H9 (cell line): ENCODE results near the gene SEH1L. TPM values are rescaled to one million over a fixed set of nuclear protein-coding genes. Genes with fewer than 3 reads are reported as not detected.

Experiments used
- DNase-seq: peaks from one replicate; pipeline ENCODE4 v3.0.0-alpha.2; 2017
- H2AFZ ChIP-seq: one replicate; pipeline ENCODE4 v1.6.1; 2013; ENCODE audit warnings: mild to moderate bottlenecking, low read length, control low read depth, moderate library complexity
- H2AK5ac ChIP-seq: 2 replicates; pipeline ENCODE4 v1.6.1; 2013; ENCODE audit warnings: low read length, control low read depth, mixed read lengths; ENCODE audit not compliant: insufficient read length
- H2BK120ac ChIP-seq: one replicate; pipeline ENCODE4 v1.6.1; 2013; ENCODE audit warnings: low read depth, mild to moderate bottlenecking, low read length, control low read depth, inconsistent platforms; ENCODE audit not compliant: poor library complexity, severe bottlenecking
- H2BK12ac ChIP-seq: 2 replicates; pipeline ENCODE4 v1.6.1; 2013; ENCODE audit warnings: low read length, control low read depth, mixed read lengths, low read depth; ENCODE audit not compliant: insufficient read length
- H2BK15ac ChIP-seq: 2 replicates; pipeline ENCODE4 v1.6.1; 2013; ENCODE audit warnings: low read depth, low read length, control low read depth
- H2BK20ac ChIP-seq: one replicate; pipeline ENCODE4 v1.6.1; 2013; ENCODE audit warnings: low read depth, mild to moderate bottlenecking, low read length, control low read depth, inconsistent platforms; ENCODE audit not compliant: poor library complexity, severe bottlenecking
- H2BK5ac ChIP-seq: 2 replicates; pipeline ENCODE4 v1.6.1; 2013; ENCODE audit warnings: low read length, control low read depth, mixed read lengths; ENCODE audit not compliant: insufficient read length
- H3K14ac ChIP-seq: 2 replicates; pipeline ENCODE4 v1.6.1; 2013; ENCODE audit warnings: low read length, control low read depth; ENCODE audit not compliant: insufficient read depth
- H3K18ac ChIP-seq: 2 replicates; pipeline ENCODE4 v1.6.1; 2013; ENCODE audit warnings: low read depth, mild to moderate bottlenecking, mixed read lengths, low read length, control low read depth; ENCODE audit not compliant: insufficient read length
- H3K23ac ChIP-seq: 2 replicates; pipeline ENCODE4 v1.6.1; 2013; ENCODE audit warnings: low read length, control low read depth, mixed read lengths, low read depth; ENCODE audit not compliant: insufficient read length
- H3K23me2 ChIP-seq: 2 replicates; pipeline ENCODE4 v1.6.1; 2013; ENCODE audit warnings: low read depth, mild to moderate bottlenecking, mixed read lengths, low read length, control low read depth; ENCODE audit not compliant: insufficient read length, poor library complexity, severe bottlenecking
- H3K27ac ChIP-seq: 2 replicates; pipeline ENCODE4 v1.5.1; 2013; ENCODE audit warnings: low read length, control low read depth, mixed read lengths, low read depth; ENCODE audit not compliant: insufficient read length
- H3K27me3 ChIP-seq: 2 replicates; pipeline ENCODE4 v1.6.1; 2013; ENCODE audit warnings: low read length, control low read depth, inconsistent platforms; ENCODE audit not compliant: insufficient read depth
- H3K4ac ChIP-seq: 2 replicates; pipeline ENCODE4 v1.6.1; 2013; ENCODE audit warnings: low read depth, mild to moderate bottlenecking, control low read depth, inconsistent platforms, low read length, moderate library complexity
- H3K4me1 ChIP-seq: 2 replicates; pipeline ENCODE4 v1.6.1; 2013; ENCODE audit warnings: low read length, control low read depth, inconsistent platforms; ENCODE audit not compliant: insufficient read depth
- H3K4me2 ChIP-seq: 2 replicates; pipeline ENCODE4 v1.6.1; 2013; ENCODE audit warnings: low read length, control low read depth, mixed read lengths; ENCODE audit not compliant: insufficient read length, insufficient read depth
- H3K56ac ChIP-seq: 2 replicates; pipeline ENCODE4 v1.6.1; 2013; ENCODE audit warnings: low read depth, mild to moderate bottlenecking, mixed read lengths, low read length, control low read depth; ENCODE audit not compliant: insufficient read length
- H3K79me1 ChIP-seq: 2 replicates; pipeline ENCODE4 v1.6.1; 2013; ENCODE audit warnings: low read depth, mild to moderate bottlenecking, moderate library complexity, low read length, control low read depth, inconsistent platforms; ENCODE audit not compliant: insufficient read depth, poor library complexity, severe bottlenecking
- H3K79me2 ChIP-seq: 2 replicates; pipeline ENCODE4 v1.6.1; 2013; ENCODE audit warnings: low read length, control low read depth, inconsistent platforms; ENCODE audit not compliant: insufficient read depth
- H3K9ac ChIP-seq: 2 replicates; pipeline ENCODE4 v1.6.1; 2013; ENCODE audit warnings: low read length, control low read depth, mixed read lengths; ENCODE audit not compliant: insufficient read length; ENCODE audit errors: extremely low read depth
- H3K9me3 ChIP-seq: one replicate; pipeline ENCODE4 v1.6.1; 2013; ENCODE audit warnings: low read depth, low read length, inconsistent platforms; ENCODE audit not compliant: control insufficient read depth
- H3T11ph ChIP-seq: one replicate; pipeline ENCODE4 v1.6.1; 2013; ENCODE audit warnings: mild to moderate bottlenecking, low read length, control low read depth, inconsistent platforms
- H4K20me1 ChIP-seq: one replicate; pipeline ENCODE4 v1.6.1; 2013; ENCODE audit not compliant: control insufficient read depth, insufficient read length, insufficient read depth
- H4K5ac ChIP-seq: 2 replicates; pipeline ENCODE4 v1.6.1; 2013; ENCODE audit warnings: low read depth, mild to moderate bottlenecking, mixed read lengths, low read length, control low read depth; ENCODE audit not compliant: insufficient read length
- H4K8ac ChIP-seq: replicated peaks from 2 replicates; pipeline ENCODE4 v1.6.1; 2013; ENCODE audit warnings: low read length, control low read depth, mixed read lengths, low read depth; ENCODE audit not compliant: insufficient read length
- H4K91ac ChIP-seq: 2 replicates; pipeline ENCODE4 v1.6.1; 2013; ENCODE audit warnings: low read depth, mild to moderate bottlenecking, moderate library complexity, mixed read lengths, low read length, control low read depth; ENCODE audit not compliant: insufficient read length
- H3K27ac Mint-ChIP-seq, 3 experiments: 2 replicates in 2 of 3; 3 replicates in 1 of 3; pipeline ENCODE4 v1.8.0; 2020 to 2021; ENCODE audit warnings: mixed read lengths in 3 of 3, mild to moderate bottlenecking in 1 of 3, moderate library complexity in 1 of 3
- H3K27me3 Mint-ChIP-seq: 2 replicates; pipeline ENCODE4 v1.8.0; 2021; ENCODE audit warnings: low read depth, mild to moderate bottlenecking, moderate library complexity, mixed read lengths
- H3K36me3 Mint-ChIP-seq, 3 experiments: 2 replicates in 2 of 3; 3 replicates in 1 of 3; pipeline ENCODE4 v1.8.0; 2020 to 2021; ENCODE audit warnings: low read depth in 3 of 3, mixed read lengths in 3 of 3; ENCODE audit not compliant: insufficient read depth in 1 of 3
- H3K4me1 Mint-ChIP-seq, 2 experiments: 2 replicates each; pipeline ENCODE4 v1.8.0; 2020; ENCODE audit warnings: mixed read lengths in 2 of 2
- H3K4me3 Mint-ChIP-seq, 2 experiments: 2 replicates in 1 of 2; 3 replicates in 1 of 2; pipeline ENCODE4 v1.8.0; 2020 to 2021; ENCODE audit warnings: mild to moderate bottlenecking in 2 of 2, mixed read lengths in 2 of 2, moderate library complexity in 1 of 2
- H3K9me3 Mint-ChIP-seq, 2 experiments: 2 replicates in 1 of 2; 3 replicates in 1 of 2; pipeline ENCODE4 v1.8.0; 2020; ENCODE audit warnings: mild to moderate bottlenecking in 2 of 2, mixed read lengths in 2 of 2, moderate library complexity in 1 of 2
- CTCF ChIP-seq: fragments of 200-600 bp; sonication (generic); conservative IDR thresholded peaks from 3 replicates; pipeline ENCODE4 v1.8.0; 2021; ENCODE audit warnings: antibody characterized with exemption, mild to moderate bottlenecking
- WGBS: extraction: QIAGEN DNeasy Blood & Tissue Kit; methylation state at CpG from one replicate; pipeline ENCODE4 v1.1.7; 2013; ENCODE audit warnings: missing lambda C conversion rate, low lambda C conversion rate, mixed read lengths; ENCODE audit not compliant: insufficient read length; ENCODE audit errors: extremely low coverage; 5-methylcytosine and 5-hydroxymethylcytosine counted together
- total RNA-seq: library from RNA; stranded (reverse); gene quantifications from 2 replicates; pipeline ENCODE4 v1.2.1, GENCODE V29; 2021

The SEH1L gene
- total RNA-seq, 1 experiment from 2014 or later, result 97.2 TPM

GRCh38 chr18:13014232-13014631 lies 66.4 kb downstream of the SEH1L start:
- Histone ChIP-seq H2BK5ac (no peak overlapping the region), H3K23me2 (no peaks in the 10 kb centered on the region), H4K8ac (no peak overlapping the region), H2AK5ac (no peak overlapping the region), H3K79me2 (no peaks in the 10 kb centered on the region), H3K9ac (no peak overlapping the region), H4K20me1 (no peaks in the 10 kb centered on the region), H3K23ac (no peak overlapping the region), H3K56ac (no peak overlapping the region), H3K14ac (no peak overlapping the region), H2BK12ac (no peak overlapping the region), H3K4ac (no peak overlapping the region), H2BK120ac (no peak overlapping the region), H2AFZ (no peak overlapping the region), H3K18ac (no peak overlapping the region), H3T11ph (no peak overlapping the region), H3K9me3 (no peaks in the 10 kb centered on the region), H4K91ac (no peak overlapping the region), H2BK15ac (no peak overlapping the region), H4K5ac (no peak overlapping the region), H3K27ac (no peak overlapping the region), H3K4me2 (no peak overlapping the region), H3K79me1 (no peaks in the 10 kb centered on the region), H2BK20ac (no peak overlapping the region), H3K4me1 (no peaks in the 10 kb centered on the region), H3K27me3 (no peaks in the 10 kb centered on the region)
- Mint-ChIP-seq H3K4me1 (no peaks in the 10 kb centered on the region), H3K9me3 (no peaks in the 10 kb centered on the region), H3K27ac (no peak overlapping the region), H3K4me3 (no peak overlapping the region), H3K27me3 (no peaks in the 10 kb centered on the region), H3K36me3 (peaks cover 20 to 75% (median 61%) of the 10 kb centered on the region in 3 experiments; a peak in 6 of 7 replicates)
- WGBS, result no CpG with 5 or more reads among the region's 2 CpGs
- no peak for DNase-seq
- no peak for TF ChIP-seq CTCF
